GM11168 (cell line): ENCODE measurements around the gene ZKSCAN1.
"Not testable (repeated sequence)": the region's sequence is repeated elsewhere in the genome, so short reads cannot be mapped to it uniquely, and the experiment has no call there.

Source experiments
- in situ Hi-C: fragments of 300-500 bp; cut with MboI; formaldehyde crosslinking; loops from one replicate; pipeline ENCODE4 v1.12.0; 2022; ENCODE audit warnings: low sequenced_read_pairs; ENCODE audit not compliant: unreplicated experiment

The ZKSCAN1 gene

GRCh38 chr7:99997545-99998137 is 17.8 kb upstream of the ZKSCAN1 start:
- in situ Hi-C loops: loop anchor here (10.0 kb wide), 1 partner anchor 93 kb away; no protein-coding TSS in a partner anchor

GRCh38 chr7:100000239-100000638 is 15.2 kb upstream of the ZKSCAN1 start:
- in situ Hi-C loops: no loop called here

- in situ Hi-C loops: no loop called here
Measured at GRCh38 chr7:100003711-100004661, 11.4 kb upstream of the ZKSCAN1 start.

- in situ Hi-C loops: no loop called here
Measured at GRCh38 chr7:100007887-100008286, 7.5 kb upstream of the ZKSCAN1 start.

GRCh38 chr7:100008525-100008924 is 6.9 kb upstream of the ZKSCAN1 start:
- in situ Hi-C loops: no loop called here

GRCh38 chr7:100009952-100010351 is 5.4 kb upstream of the ZKSCAN1 start:
- in situ Hi-C loops: not testable (repeated sequence)

GRCh38 chr7:100010901-100011300 is 4.5 kb upstream of the ZKSCAN1 start:
- in situ Hi-C loops: no loop called here

GRCh38 chr7:100011516-100011915 is 3.9 kb upstream of the ZKSCAN1 start:
- in situ Hi-C loops: no loop called here

GRCh38 chr7:100012385-100013327 is 2.7 kb upstream of the ZKSCAN1 start:
- in situ Hi-C loops: not testable (repeated sequence)

GRCh38 chr7:100013328-100013676 is 2.1 kb upstream of the ZKSCAN1 start:
- in situ Hi-C loops: no loop called here

- in situ Hi-C loops: no loop called here
Measured at GRCh38 chr7:100016215-100016901, 962 bp downstream of the ZKSCAN1 start.

GRCh38 chr7:100017300-100017699 is 1.9 kb downstream of the ZKSCAN1 start:
- in situ Hi-C loops: no loop called here

- in situ Hi-C loops: no loop called here
Measured at GRCh38 chr7:100017875-100018274, 2.5 kb downstream of the ZKSCAN1 start.

GRCh38 chr7:100019908-100020307 is 4.5 kb downstream of the ZKSCAN1 start:
- in situ Hi-C loops: no loop called here

- in situ Hi-C loops: no loop called here
Measured at GRCh38 chr7:100021297-100021696, 5.9 kb downstream of the ZKSCAN1 start.

GRCh38 chr7:100022621-100023020 is 7.2 kb downstream of the ZKSCAN1 start:
- in situ Hi-C loops: no loop called here

GRCh38 chr7:100023526-100023925 is 8.1 kb downstream of the ZKSCAN1 start:
- in situ Hi-C loops: no loop called here

GRCh38 chr7:100024020-100024619 is 8.7 kb downstream of the ZKSCAN1 start:
- in situ Hi-C loops: no loop called here

- in situ Hi-C loops: no loop called here
Measured at GRCh38 chr7:100027197-100027596, 11.8 kb downstream of the ZKSCAN1 start.

- in situ Hi-C loops: no loop called here
Measured at GRCh38 chr7:100029596-100029995, 14.2 kb downstream of the ZKSCAN1 start.
